ENCODE data around the gene GPNMB. TPM values are rescaled to one million over a fixed set of nuclear protein-coding genes. Genes with fewer than 3 reads are reported as not detected.

Gene GPNMB
- total RNA-seq, 1 experiment from 2014 or later = 1.2 TPM

GRCh38 chr7:23204241-23204640, 42.3 kb upstream of the GPNMB start:
- ChIA-PET POLR2A (no interaction called here), CTCF (no interaction called here)
- Histone ChIP-seq H3K27me3 (replicated peaks; ENCODE audit: control insufficient read depth, insufficient read depth, low read length) (no peaks in the 10 kb centered on the region), H3K36me3 (ENCODE audit: control insufficient read depth, insufficient read depth, low read length) (peaks cover 1% of the 10 kb centered on the region; the same call in 1 of the 2 replicates), H3K4me1 (no peaks in the 10 kb centered on the region), H3K4me3 (ENCODE audit: low read depth, low read length) (no peak overlapping the region), H3K9me3 (no peaks in the 10 kb centered on the region)
- H3K4me1 Mint-ChIP-seq (ENCODE audit: low read depth, unreplicated experiment) = peaks cover 8% of the 10 kb centered on the region
- H3K4me3 Mint-ChIP-seq (ENCODE audit: unreplicated experiment) = no peak overlapping the region
- intact Hi-C loops (cut with micrococcal nuclease; ENCODE audit: unreplicated experiment) = no loop called here
- DNase-seq = no peak
- H3K36me3 Mint-ChIP-seq (ENCODE audit: insufficient read depth, unreplicated experiment) = peaks cover 24% of the 10 kb centered on the region
- no peak for TF ChIP-seq CTCF (IDR thresholded peaks at IDR 0.05; ENCODE audit: insufficient read depth in 1 of 2, low read depth in 1 of 2, low read length in 1 of 2, severe bottlenecking in 1 of 2, unreplicated experiment in 1 of 2)
- BruUV-seq (replicated peaks) = no TSS peak
- no peaks in the 10 kb centered on the region for H3K27me3 Mint-ChIP-seq (ENCODE audit: insufficient read depth, unreplicated experiment)
- no peaks in the 10 kb centered on the region for H3K9me3 Mint-ChIP-seq (ENCODE audit: unreplicated experiment)
- no peak overlapping the region for H3K27ac Mint-ChIP-seq (ENCODE audit: unreplicated experiment)

- ChIA-PET CTCF (interaction anchor here (0.7 kb wide), 1 partner anchor 120 kb away, joined by 4 read pairs; no protein-coding TSS in a partner anchor), POLR2A (no interaction called here)
- intact Hi-C loops (cut with micrococcal nuclease; ENCODE audit: unreplicated experiment) = no loop called here
- no peaks in the 10 kb centered on the region for H3K36me3 ChIP-seq (ENCODE audit: control insufficient read depth, insufficient read depth, low read length)
- Mint-ChIP-seq H3K4me1 (ENCODE audit: low read depth, unreplicated experiment) (peaks cover 8% of the 10 kb centered on the region), H3K27me3 (ENCODE audit: insufficient read depth, unreplicated experiment) (no peaks in the 10 kb centered on the region), H3K9me3 (ENCODE audit: unreplicated experiment) (no peaks in the 10 kb centered on the region), H3K27ac (ENCODE audit: unreplicated experiment) (no peak overlapping the region), H3K36me3 (ENCODE audit: insufficient read depth, unreplicated experiment) (peaks cover 13% of the 10 kb centered on the region), H3K4me3 (ENCODE audit: unreplicated experiment) (no peak overlapping the region)
- no peaks in the 10 kb centered on the region for H3K9me3 ChIP-seq
- no peak for DNase-seq
- no peaks in the 10 kb centered on the region for H3K27me3 ChIP-seq (replicated peaks; ENCODE audit: control insufficient read depth, insufficient read depth, low read length)
- BruUV-seq (replicated peaks) = no TSS peak
- H3K4me1 ChIP-seq = no peaks in the 10 kb centered on the region
- H3K4me3 ChIP-seq (ENCODE audit: low read depth, low read length) = no peak overlapping the region
- no peak for TF ChIP-seq CTCF (IDR thresholded peaks at IDR 0.05; ENCODE audit: insufficient read depth in 1 of 2, low read depth in 1 of 2, low read length in 1 of 2, severe bottlenecking in 1 of 2, unreplicated experiment in 1 of 2)
Measured at GRCh38 chr7:23205577-23205908, 41.0 kb upstream of the GPNMB start.

- Mint-ChIP-seq H3K4me1 (ENCODE audit: low read depth, unreplicated experiment) (peaks cover 8% of the 10 kb centered on the region), H3K4me3 (ENCODE audit: unreplicated experiment) (no peak overlapping the region), H3K9me3 (ENCODE audit: unreplicated experiment) (no peaks in the 10 kb centered on the region), H3K27me3 (ENCODE audit: insufficient read depth, unreplicated experiment) (no peaks in the 10 kb centered on the region), H3K27ac (ENCODE audit: unreplicated experiment) (no peak overlapping the region), H3K36me3 (ENCODE audit: insufficient read depth, unreplicated experiment) (peaks cover 11% of the 10 kb centered on the region)
- Histone ChIP-seq H3K27me3 (replicated peaks; ENCODE audit: control insufficient read depth, insufficient read depth, low read length) (no peaks in the 10 kb centered on the region), H3K4me3 (ENCODE audit: low read depth, low read length) (no peak overlapping the region), H3K36me3 (ENCODE audit: control insufficient read depth, insufficient read depth, low read length) (no peaks in the 10 kb centered on the region), H3K4me1 (no peaks in the 10 kb centered on the region), H3K9me3 (no peaks in the 10 kb centered on the region)
- TF ChIP-seq CTCF (IDR thresholded peaks at IDR 0.05; ENCODE audit: insufficient read depth in 1 of 2, low read depth in 1 of 2, low read length in 1 of 2, severe bottlenecking in 1 of 2, unreplicated experiment in 1 of 2) = no peak
- intact Hi-C loops (cut with micrococcal nuclease; ENCODE audit: unreplicated experiment) = no loop called here
- CTCF ChIA-PET = interaction anchor here (0.6 to 0.7 kb wide), 2 partner anchors 24 to 120 kb away, joined by 3 to 4 read pairs; no protein-coding TSS in a partner anchor
- POLR2A ChIA-PET = interaction anchor here (0.5 kb wide), 1 partner anchor 416 kb away, joined by 10 read pairs; no protein-coding TSS in a partner anchor
- DNase-seq = no peak
- BruUV-seq (replicated peaks) = no TSS peak
Measured at GRCh38 chr7:23205909-23206767, 40.4 kb upstream of the GPNMB start.
